GM19372 (cell line): Measurements from ENCODE around the gene KCND2.
A peak's percentile ranks its signal among the peaks of the same experiment; 100 is the strongest.
"Not testable (repeated sequence)": the region's sequence is repeated elsewhere in the genome, so short reads cannot be mapped to it uniquely, and the experiment has no call there.

Experiments
- ATAC-seq: cut with Tn5 transposase; IDR thresholded peaks from one replicate; pipeline ENCODE4 v1.9.1; 2021; ENCODE audit warnings: mild to moderate bottlenecking, low read depth, moderate library complexity; ENCODE audit not compliant: unreplicated experiment

The KCND2 gene

GRCh38 chr7:120564145-120564544 lies 291.2 kb downstream of the KCND2 start:
- no peak for ATAC-seq

GRCh38 chr7:120567204-120567603 lies 294.2 kb downstream of the KCND2 start:
- ATAC-seq, result no peak

GRCh38 chr7:120578657-120579056 lies 305.7 kb downstream of the KCND2 start:
- ATAC-seq, result not testable (repeated sequence)

- ATAC-seq, result no peak
Observed at GRCh38 chr7:120582916-120583315, 309.9 kb downstream of the KCND2 start.

- no peak for ATAC-seq
Observed at GRCh38 chr7:120583899-120584586, 311.1 kb downstream of the KCND2 start.

- ATAC-seq, result no peak
Observed at GRCh38 chr7:120586571-120586970, 313.6 kb downstream of the KCND2 start.

- ATAC-seq, result no peak
Observed at GRCh38 chr7:120587243-120587642, 314.3 kb downstream of the KCND2 start.

GRCh38 chr7:120588416-120588815 lies 315.4 kb downstream of the KCND2 start:
- ATAC-seq, result no peak

GRCh38 chr7:120588862-120589261 lies 315.9 kb downstream of the KCND2 start:
- no peak for ATAC-seq

- ATAC-seq, result no peak
Observed at GRCh38 chr7:120600607-120601006, 327.6 kb downstream of the KCND2 start.

- no peak for ATAC-seq
Observed at GRCh38 chr7:120603366-120603765, 330.4 kb downstream of the KCND2 start.

GRCh38 chr7:120609136-120609753 lies 336.3 kb downstream of the KCND2 start:
- ATAC-seq, result no peak

GRCh38 chr7:120611975-120612374 lies 339.0 kb downstream of the KCND2 start:
- ATAC-seq, result no peak

GRCh38 chr7:120615703-120616102 lies 342.7 kb downstream of the KCND2 start:
- ATAC-seq, result peak; percentile 71

- peak; percentile 44 for ATAC-seq
Observed at GRCh38 chr7:120617275-120617674, 344.3 kb downstream of the KCND2 start.

GRCh38 chr7:120628251-120628650 lies 355.3 kb downstream of the KCND2 start:
- ATAC-seq, result no peak

GRCh38 chr7:120639884-120640283 lies 366.9 kb downstream of the KCND2 start:
- ATAC-seq, result no peak

GRCh38 chr7:120645966-120646365 lies 373.0 kb downstream of the KCND2 start:
- ATAC-seq, result no peak

- no peak for ATAC-seq
Observed at GRCh38 chr7:120654241-120654640, 381.3 kb downstream of the KCND2 start.

- ATAC-seq, result no peak
Observed at GRCh38 chr7:120658516-120658915, 385.5 kb downstream of the KCND2 start.

- ATAC-seq, result no peak
Observed at GRCh38 chr7:120662291-120662690, 389.3 kb downstream of the KCND2 start.

GRCh38 chr7:120665068-120665467 lies 392.1 kb downstream of the KCND2 start:
- no peak for ATAC-seq
